Renal cortical epithelial cell (primary cell): Measurements from ENCODE around the gene MAP3K9. TPM values are rescaled to one million over a fixed set of nuclear protein-coding genes. Genes with fewer than 3 reads are reported as not detected.
"Not testable (repeated sequence)": the region's sequence is repeated elsewhere in the genome, so short reads cannot be mapped to it uniquely, and the experiment has no call there.

ENCODE experiments used
- DNase-seq: peaks from one replicate; pipeline ENCODE4 v3.0.0-alpha.2; 2011; ENCODE audit warnings: low read depth
- total RNA-seq: library from RNA; depleted of rRNA; stranded (reverse); fragments of >200 nt; gene quantifications from 2 replicates; pipeline ENCODE4 v1.2.3, GENCODE V29; 2014

The MAP3K9 gene
- total RNA-seq, 1 donor from 2014 or later, result 19.7 TPM

DNA sequence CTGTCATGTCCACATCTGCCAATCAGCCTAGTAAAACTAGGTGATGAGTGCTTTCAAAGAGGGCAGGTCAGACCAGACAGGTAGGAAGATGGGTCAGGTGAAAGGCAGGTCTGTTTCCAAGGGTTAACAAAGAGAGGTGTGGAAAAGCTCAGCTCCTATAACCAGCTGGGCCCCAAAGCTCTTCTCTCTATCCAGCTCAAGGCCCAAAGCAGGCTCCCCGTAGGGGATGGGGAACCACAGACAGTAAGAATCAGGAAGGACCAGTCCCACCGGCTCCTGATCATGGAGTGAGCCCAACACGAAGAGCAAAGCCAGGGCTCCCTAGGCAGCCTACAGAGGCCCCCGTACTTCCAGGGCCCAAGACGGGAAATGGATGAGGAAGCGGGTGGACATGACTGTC, 84.4 kb downstream of the MAP3K9 start:
- no peak for DNase-seq

DNA sequence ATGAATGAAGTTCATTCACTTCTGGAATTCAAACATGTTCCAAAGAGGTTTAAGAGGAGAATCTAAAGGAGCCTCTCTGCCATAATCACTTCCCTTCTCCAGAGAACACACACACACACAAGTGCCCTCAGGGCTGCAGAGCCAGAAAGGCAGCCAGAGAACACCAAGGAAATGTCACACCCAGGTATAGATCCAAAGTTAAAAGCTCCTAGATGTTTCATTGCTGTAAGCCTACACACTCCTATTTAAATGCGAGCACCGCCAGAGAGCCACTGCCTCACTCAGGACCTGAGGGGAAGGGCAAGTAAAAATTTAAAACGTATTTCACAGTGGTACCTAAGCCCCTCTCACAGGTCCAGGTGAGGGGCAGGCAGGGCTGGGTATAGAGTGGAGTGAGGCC, 85.2 kb downstream of the MAP3K9 start:
- DNase-seq, result no peak

DNA sequence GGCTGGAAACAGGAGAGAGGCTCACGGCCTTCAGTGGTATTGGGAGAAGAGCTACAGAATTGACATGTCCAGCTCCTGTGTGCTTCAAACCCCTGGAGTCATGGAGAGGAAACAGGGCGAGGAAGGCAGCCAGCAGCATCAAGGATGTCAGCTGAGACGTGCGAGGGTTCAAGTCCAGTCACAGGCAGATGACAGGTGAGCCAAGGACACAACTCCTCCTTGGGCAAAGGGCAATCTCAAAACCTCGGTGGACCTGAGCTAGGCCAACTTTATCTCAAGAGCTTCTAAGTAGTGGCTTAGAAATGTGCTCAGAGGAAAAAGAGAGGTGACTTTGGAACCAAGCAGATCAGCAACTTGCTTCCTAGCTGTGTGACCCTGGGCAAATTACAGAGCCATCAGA, 86.0 kb downstream of the MAP3K9 start:
- DNase-seq, result no peak

DNA sequence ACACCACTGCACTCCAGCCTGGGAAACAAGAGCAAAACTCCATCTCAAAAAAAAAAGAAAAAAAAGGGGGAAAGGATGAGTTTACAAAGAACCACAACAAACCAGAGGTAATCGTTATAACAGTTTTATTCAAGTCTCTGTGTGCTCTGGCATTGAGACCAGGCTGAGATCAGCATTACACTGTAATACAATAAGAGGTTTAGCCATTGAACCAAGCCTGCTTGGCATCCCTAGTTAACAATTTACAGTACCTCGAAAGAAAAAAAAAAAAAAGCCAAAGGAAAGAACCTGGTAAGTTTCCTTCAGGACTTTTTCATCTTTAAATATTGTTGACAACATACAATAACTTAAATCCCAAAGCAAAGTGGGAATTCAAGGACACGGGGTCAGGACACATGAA, 86.9 kb downstream of the MAP3K9 start:
- DNase-seq, result peak; percentile 82

DNA sequence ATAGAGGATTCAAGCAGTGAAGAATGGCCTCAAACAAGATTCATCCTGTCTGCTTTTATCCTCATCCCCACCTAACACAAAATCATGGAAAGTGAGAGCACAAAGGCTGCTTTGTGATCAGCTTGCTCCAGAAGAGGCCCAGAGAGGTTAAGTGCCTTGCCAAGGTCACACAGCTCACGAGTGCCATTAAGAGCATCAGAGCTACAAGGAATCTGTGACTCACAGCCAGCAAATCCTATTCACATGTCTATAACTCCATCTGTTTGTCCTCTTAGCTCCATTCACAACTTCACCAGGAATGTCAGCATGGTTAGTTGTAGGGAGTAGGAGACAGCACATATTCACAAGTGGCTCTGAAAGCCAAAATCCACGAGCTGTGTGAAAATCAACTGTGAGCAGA, 87.8 kb downstream of the MAP3K9 start:
- peak; percentile 70 for DNase-seq

DNA sequence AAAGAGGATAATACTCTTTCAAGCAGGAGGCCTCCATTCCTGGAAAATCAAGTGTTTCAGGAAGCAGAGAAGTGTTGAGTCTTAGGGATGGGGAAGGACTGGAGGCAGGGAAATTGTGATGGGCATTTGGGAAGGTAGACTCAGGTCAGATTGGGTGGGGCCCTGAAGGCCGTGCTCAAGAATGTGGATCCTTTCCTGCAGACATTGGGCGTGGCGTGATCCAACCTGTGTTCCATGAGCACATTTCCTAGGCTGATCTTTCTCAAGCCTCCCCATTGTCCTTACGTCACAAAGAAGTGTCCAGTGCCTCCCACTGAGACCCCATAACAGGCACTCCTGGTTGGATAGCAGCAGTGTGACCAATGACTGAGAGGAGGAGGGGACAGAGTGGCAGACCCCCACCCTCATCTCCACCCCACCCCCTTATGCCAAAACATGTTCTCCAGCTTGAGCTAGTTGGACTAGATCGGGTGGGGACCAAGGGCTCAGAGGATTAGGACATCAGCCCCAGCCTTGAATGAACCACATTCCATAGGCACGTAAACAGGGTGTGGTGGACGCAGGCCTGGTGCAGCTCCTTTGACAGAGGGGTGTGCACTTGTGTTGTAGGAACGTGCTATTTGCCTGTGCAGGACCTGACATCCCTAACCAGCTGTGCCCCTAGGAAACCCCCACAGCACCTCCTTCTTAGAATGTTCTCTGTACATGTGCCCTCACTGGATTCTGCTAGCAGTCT, 90.8 kb downstream of the MAP3K9 start:
- no peak for DNase-seq

DNA sequence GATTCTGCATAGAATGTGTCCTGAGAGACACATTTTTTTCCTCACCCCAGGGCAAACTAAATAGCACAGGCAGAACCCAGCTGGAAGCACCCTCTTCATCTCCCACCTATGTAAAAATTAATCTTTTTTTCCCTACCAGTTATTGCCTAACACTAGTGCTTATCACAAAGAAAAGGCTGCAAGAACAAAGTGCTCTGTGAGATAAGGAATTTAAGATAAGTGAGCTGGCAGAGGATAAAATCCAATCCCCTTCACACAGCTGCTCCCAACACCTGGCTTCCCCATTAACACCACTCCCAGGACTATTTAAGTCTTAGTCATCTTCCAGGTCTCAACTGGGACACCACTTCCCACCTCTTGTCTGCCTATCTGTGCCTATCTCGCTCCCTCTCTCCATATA, 92.4 kb downstream of the MAP3K9 start:
- DNase-seq, result no peak

DNA sequence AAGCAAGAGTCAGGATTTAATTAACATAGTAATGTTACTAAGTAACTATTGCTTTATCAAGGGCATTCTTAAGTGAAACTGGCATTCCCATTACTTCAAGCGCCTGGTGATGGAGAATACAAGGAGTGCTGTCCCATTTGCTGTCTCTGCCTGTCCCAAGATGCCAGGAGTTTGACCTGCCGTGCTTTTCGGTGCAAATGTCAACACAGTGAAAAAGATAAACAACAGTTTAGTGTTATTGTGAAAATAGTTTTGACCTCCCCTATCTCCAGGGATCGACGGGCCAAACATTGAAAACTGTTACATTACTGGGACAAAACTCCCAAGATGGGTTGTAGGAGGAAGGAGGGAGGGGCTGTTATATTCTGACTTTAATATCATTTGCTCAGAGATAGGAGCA, 92.8 kb downstream of the MAP3K9 start:
- DNase-seq, result no peak

DNA sequence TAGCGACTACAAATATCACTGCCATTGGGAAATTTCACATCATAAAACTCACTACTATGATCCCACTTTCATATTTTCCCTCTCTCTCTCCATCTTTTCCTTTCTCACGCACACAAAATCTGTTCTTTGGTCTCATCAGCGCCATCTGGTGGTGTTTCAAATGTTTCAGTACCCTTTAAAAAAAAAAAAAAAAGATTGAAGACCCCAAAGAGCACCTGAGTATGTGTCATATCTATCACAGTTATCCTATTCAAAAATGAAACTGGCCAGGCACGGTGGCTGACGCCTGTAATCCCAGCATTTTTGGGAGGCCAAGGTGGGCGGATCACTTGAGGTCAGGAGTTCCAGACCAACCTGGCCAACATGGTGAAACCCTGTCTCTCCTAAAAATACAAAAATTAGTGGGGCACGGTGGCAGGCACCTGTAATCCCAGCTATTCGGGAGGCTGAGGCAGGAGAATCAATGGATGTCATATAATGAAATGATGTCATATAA, 95.2 kb downstream of the MAP3K9 start:
- DNase-seq, result peak; percentile 53

DNA sequence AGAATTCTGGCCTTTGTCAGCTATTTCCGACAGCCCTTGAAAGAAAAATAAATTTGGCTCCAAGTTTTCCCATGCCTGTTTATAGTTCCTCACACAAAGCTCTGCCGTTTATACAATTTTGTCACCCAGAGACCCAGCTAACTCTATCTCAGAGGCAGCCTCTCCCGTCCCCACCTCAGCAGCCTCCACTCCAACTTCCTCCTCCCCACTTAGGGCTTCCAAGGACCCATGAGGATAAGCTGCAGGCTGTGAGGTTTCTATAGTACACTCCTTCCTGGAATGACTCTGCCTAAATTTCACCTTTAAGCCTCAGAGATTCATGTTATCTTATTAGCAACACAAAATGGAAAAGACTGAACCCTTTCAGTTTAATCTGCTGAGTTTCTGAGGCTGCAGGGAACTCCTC, 95.8 kb downstream of the MAP3K9 start:
- no peak for DNase-seq

DNA sequence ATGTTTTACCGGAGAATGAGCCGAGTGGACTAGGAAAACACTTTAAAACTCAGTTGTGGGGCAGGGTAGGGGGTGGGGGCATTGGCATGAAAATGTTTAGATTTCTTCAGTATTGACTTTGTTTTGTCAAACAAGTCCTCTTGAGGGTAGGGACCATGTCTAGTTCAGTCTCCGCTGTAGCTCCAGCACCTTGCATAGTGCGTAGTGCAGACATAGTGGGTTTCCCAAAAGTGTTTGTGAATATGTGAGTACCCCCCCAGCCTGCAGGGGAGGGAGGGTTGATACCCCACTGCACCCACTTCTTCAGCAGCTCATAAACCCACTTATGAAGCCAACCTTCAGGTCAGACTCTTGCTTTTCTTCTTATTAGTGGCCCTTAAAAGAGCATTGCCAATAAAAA, 96.2 kb downstream of the MAP3K9 start:
- DNase-seq, result no peak

DNA sequence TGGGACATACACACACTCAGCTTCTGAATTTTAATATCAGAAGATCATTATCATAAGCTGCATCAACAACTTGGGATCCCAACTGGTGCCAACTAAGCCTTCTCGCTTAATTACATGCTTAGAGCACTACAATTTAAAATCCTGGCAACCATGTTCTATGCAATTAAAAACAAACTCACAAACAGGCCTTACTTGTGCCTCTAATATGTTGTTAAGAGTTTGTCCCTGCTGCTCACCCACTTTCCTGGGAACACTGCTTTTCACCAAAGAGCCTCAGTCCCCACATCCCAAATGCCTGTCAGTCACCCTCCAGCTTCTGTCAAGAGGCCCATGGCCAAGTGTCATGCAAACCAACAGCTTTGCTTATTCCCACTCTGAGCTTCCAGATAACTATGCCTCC, 97.9 kb downstream of the MAP3K9 start:
- no peak for DNase-seq

DNA sequence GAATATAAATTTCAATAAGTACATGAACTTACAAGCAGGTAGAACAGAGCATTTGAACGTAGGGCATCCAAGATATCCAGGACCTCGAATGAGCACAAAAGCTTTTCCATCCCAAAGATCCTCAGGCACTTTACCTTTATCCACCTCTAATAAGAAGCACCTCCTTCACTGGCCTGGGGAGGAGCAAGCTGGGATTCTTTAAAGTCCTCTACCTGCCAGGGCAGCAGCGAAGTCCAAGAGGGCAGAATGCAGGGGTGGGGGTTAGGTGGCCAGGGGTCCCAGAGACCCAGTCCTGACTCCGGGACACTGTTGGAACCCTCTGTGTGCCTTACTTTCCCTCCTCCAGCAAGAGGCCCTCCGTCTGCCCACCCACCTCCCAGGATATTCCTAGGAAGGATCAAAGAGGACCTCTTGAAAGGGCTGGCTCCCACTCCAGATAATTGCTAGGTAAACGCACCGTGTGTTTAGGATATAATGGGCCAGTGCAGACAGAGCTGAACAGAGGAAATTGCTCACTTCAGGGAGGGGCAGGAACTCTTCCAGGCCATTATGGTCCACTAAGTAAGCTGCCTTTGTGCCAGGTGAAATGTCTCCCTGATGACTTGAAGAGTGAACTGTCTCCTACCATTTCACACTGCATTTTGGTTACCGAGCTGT, 99.5 kb downstream of the MAP3K9 start:
- no peak for DNase-seq

DNA sequence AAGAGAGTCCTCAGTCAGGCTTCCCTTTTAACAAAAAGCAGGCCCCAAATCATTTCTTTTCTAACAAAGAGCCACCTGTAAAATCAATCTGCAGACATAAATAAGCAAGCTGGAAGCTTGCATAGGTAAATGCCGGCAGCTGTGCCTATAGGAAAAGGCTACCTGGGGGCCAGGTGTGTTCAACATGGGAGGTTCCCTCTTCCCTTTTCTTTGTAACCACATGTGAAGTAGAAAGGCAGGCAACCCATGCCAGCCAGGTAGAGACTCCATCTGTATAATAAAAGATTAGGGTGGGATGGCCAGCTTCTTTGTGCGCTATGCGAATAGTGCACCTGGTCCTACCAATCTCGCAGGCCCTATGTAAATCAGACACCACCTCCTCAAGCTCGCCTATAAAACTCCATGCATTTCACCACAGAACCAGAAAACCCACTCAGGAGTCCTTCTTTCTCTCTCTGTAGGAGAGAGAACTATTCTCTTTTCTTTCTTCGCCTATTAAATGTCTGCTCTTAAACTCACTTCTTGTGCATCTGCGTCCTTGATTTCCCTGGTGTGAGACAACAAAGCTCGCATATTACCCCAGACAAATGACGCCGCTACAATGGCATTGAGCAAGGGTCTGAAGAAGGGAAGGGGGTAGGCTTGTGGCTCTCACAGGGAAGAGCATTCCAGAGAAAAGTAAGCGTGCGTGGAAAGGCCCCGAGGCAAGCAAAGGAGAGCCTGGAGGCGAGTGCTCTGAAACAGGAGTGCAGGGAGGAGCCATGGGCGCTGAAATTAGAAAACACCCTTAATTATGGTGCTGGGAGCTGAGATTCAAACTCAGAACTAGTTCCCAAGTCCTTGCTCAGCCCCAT, 100.4 kb downstream of the MAP3K9 start:
- no peak for DNase-seq

DNA sequence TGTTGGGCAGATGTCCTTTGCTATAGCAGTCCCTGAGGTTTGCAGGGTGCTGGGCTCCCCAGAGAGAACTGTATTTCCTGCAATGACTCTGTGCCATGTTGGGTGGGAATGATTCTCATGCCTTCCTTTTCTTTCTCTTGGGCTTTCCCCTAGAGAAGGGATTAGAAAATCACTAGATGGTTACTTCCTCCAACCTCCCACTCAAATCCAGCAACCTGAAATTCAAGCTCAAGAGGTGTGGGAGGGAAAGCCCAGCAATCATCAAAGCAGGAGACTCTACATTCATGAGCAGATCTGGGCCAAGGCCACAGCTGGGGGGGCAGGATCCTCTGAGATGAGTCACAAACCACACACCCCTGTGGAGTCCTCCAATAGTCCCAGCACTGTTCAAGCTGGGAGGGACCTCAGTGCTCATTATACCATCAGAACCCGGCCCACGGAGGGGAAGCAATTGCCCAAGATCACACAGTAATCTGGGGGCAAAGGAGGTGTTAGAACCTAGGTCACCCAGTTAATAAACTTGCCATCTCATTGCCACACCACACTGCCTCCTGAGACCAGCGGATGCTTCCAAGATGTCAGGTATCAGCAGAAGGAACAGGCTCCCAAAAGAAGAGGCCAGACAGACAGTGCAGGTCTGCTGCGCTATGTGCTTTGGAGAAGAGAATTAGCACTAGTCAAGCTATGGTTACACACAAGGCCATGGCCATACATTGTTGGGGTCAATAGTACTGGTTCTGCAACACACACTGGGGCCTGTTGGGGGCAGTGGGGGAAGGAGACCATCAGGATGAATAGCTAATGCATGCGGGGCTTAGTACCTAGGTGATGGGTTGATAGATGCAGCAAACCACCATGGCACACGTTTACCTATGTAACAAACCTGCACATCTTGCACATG, 101.9 kb downstream of the MAP3K9 start:
- DNase-seq, result peak; percentile 96

DNA sequence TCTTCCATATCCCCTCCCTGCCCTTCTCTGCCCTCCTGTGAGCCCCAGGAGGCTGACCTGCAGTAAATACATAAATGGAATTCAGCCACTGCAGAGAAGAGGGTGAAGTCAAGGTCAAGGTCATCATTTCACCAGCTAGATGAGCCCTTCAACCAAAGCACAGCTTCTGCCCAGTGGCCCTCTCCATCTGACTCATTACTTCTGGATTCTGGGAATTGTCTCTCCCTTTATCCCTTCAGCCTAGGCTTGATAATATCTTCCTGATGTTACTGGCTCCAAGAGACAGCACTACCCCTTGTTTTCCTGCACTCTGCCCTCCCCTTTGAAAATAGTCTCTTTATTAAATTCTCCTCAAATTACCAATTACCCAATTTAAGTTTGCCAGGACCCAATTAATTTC, 103.1 kb downstream of the MAP3K9 start:
- DNase-seq, result no peak

DNA sequence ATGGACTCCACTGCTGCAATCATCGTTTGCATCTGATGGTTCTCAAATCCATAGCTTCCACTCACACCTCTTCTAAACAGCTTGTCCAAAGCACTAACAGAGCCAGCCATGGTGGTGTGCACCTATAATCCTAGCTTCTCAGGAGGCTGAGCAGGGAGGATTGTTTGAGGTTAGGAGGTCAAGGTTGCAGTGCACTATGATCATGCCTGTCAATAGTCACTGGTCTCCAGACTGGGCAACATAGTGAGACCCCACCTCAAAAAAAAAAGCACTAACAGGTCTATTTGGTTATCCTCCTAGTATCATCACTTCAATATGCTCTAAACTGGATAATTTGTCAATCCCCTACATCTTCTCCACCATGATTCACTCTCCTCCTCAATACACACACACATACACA, 104.4 kb downstream of the MAP3K9 start:
- no peak for DNase-seq

DNA sequence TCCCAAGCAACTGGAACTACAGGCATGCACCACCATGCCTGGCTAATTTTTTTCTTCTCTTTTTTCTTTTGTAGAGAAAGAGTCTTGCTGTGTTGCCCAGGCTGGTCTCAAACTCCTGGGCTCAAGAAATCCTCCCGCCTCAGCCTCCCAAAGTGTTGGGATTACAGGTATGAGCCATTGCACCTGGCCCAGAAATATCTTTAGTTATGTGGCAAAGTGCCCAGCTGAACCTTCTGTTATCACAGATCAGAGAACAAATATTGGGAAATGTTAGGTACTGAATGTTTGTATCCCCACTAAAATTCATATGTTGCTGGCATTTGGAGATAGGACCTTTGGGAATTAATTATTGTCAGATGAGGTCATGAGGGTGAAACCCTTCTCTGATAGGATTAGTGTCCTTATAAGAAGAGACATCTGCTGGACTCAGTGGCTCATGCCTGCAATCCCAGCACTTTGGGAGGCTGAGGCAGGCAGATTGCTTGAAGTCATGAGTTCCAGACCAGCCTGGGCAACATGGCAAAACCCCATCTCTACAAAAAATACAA, 105.6 kb downstream of the MAP3K9 start:
- DNase-seq, result not testable (repeated sequence)

DNA sequence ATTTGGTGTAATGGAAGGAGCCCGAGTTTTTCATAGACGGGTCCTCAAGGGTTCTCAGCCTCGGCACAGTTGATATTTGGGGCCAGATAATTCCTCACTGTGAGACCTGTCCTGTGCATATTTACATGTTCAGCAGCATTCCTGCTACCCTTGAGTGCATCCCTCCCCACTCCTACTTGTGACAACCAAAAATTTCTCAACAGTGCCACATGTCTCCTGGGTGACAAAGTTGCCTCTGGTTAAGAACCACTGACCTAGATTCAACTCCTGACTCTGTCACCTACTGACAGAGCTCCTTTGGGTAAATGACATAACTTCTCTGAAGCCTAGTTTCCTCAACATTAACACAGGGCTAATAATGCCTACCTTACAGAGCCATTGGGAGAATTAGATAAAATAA, 107.2 kb downstream of the MAP3K9 start:
- no peak for DNase-seq

DNA sequence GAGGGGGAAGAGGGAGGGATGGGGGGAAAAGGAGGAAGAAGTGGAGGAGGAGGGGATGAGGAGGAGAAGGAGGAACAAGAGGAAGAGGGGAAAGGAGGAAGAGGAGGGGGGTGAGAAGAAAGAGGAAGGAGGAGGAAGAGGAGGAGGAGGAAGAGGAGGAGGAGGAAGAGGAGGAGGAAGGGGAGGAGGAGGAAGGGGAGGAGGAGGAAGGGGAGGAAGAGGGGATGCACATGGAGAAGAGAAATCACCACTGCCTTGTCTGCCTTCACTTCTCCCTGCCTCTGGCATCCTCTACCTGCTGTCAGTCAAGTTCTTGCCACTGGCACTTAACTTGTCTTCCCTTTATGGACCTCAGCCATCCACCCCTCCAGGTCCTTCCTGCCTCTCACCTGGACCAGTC, 107.7 kb downstream of the MAP3K9 start:
- DNase-seq, result no peak

DNA sequence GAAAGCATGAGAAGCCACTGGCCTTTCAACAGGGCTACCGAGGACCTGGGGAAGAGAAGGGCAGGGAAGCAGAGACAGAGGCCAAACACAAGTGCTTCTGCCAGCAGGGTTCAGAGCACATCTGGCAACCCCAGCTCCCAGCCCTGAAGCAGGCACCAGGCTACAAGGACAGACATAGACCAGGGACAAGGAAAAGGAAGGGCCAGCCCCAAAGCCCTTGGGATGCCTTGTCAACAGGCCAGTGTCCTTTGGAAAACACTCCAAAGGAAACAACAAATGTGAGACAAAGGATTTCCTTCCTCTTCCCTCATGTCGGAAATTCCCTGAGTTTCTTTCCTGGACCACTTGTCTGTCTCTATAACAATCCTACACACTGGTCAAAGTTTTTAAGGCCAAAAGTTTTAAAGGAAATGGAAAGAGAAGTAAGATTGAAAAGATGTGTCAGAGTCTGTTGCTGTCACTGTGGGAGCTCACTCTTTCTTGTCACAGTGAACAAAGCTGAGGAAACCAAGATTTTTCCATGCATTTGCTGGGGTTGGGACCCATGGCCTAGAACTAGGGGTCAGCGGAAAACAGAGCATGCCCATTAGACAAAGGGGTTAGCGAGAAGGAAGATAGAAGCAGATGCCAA, 108.2 kb downstream of the MAP3K9 start:
- DNase-seq, result no peak
